ENCODE measurements around the gene ACSM3. TPM values are rescaled to one million over a fixed set of nuclear protein-coding genes. Genes with fewer than 3 reads are reported as not detected.

Gene ACSM3
- total RNA-seq, 4 donors from 2014 or later: 4.8 to 21.5 (median 6.6) TPM

- H3K4me3 ChIP-seq (ENCODE audit: low read depth, poor library complexity, severe bottlenecking): no peak overlapping the region
- 50 to 54% methylated on average over 3 of the region's 3 CpGs for WGBS, 2 donors
- TF ChIP-seq CTCF (IDR thresholded peaks at IDR 0.05): no peak
- no peak for TF ChIP-seq POLR2A (IDR thresholded peaks at IDR 0.05)
- no peak for DNase-seq (ENCODE audit: low spot score in 2 of 2)
- intact Hi-C loops (cut with DNase I; ENCODE audit: low total_unique reads): no loop called here
Observed at GRCh38 chr16:20844588-20844987, 80.8 kb downstream of the ACSM3 start.

GRCh38 chr16:20846030-20846429 lies 82.2 kb downstream of the ACSM3 start:
- 45 to 49% methylated on average over 6 of the region's 6 CpGs for WGBS, 2 donors
- DNase-seq (ENCODE audit: low spot score in 2 of 2): no peak
- TF ChIP-seq CTCF (IDR thresholded peaks at IDR 0.05) (no peak), POLR2A (IDR thresholded peaks at IDR 0.05) (no peak)
- intact Hi-C loops (cut with DNase I; ENCODE audit: low total_unique reads): no loop called here
- no peak overlapping the region for H3K4me3 ChIP-seq (ENCODE audit: low read depth, poor library complexity, severe bottlenecking)

GRCh38 chr16:20846551-20846950 lies 82.7 kb downstream of the ACSM3 start:
- no peak for TF ChIP-seq POLR2A (IDR thresholded peaks at IDR 0.05)
- TF ChIP-seq CTCF (IDR thresholded peaks at IDR 0.05): no peak
- intact Hi-C loops (cut with DNase I; ENCODE audit: low total_unique reads): no loop called here
- H3K4me3 ChIP-seq (ENCODE audit: low read depth, poor library complexity, severe bottlenecking): no peak overlapping the region
- no peak for DNase-seq (ENCODE audit: low spot score in 2 of 2)

Other genes starting within 250 kb of the ACSM3 start
- gene ACSM2B, start 187.6 kb upstream of the ACSM3 start, total RNA-seq: not detected
- gene ACSM1, start 66.3 kb upstream of the ACSM3 start, total RNA-seq: 1 to 10 TPM in 1 of 4 donors, under 1 TPM in 3; 0.49 to 1.1 (median 0.57) TPM
- gene THUMPD1, start 22.2 kb upstream of the ACSM3 start, total RNA-seq: 10 to 100 TPM; 40.5 to 73.7 (median 67.0) TPM
- gene ERI2, start 42.5 kb downstream of the ACSM3 start, total RNA-seq: 10 to 100 TPM in 3 of 4 donors, 1 to 10 TPM in 1; 6.7 to 15.5 (median 12.0) TPM
- gene REXO5, start 42.5 kb downstream of the ACSM3 start, total RNA-seq: 10 to 100 TPM in 1 of 4 donors, 1 to 10 TPM in 3; 2.0 to 10.6 (median 6.2) TPM
- gene DCUN1D3, start 136.3 kb downstream of the ACSM3 start, total RNA-seq: 10 to 100 TPM; 18.2 to 20.8 (median 18.3) TPM
- gene LYRM1, start 136.8 kb downstream of the ACSM3 start, total RNA-seq: 10 to 100 TPM; 24.3 to 27.3 (median 25.5) TPM

All from lower leg skin (tissue), 4 donors.